GM21360 (cell line): ENCODE data around the gene IL20.
"Not testable (repeated sequence)": the region's sequence is repeated elsewhere in the genome, so short reads cannot be mapped to it uniquely, and the experiment has no call there.

Experiments
- ATAC-seq: cut with Tn5 transposase; IDR thresholded peaks from one replicate; pipeline ENCODE4 v1.9.1; 2021; ENCODE audit warnings: mild to moderate bottlenecking, moderate library complexity; ENCODE audit not compliant: unreplicated experiment

The IL20 gene

GRCh38 chr1:206841609-206842323 lies 23.7 kb upstream of the IL20 start:
- ATAC-seq: no peak

- no peak for ATAC-seq
These were observed 22.6 kb upstream of the IL20 start for GRCh38 chr1:206842854-206843253.

- no peak for ATAC-seq
These were observed 21.8 kb upstream of the IL20 start for GRCh38 chr1:206843626-206844025.

- ATAC-seq: no peak
These were observed 18.9 kb upstream of the IL20 start for GRCh38 chr1:206846487-206846886.

GRCh38 chr1:206847337-206847834 lies 18.0 kb upstream of the IL20 start:
- no peak for ATAC-seq

- no peak for ATAC-seq
These were observed 17.5 kb upstream of the IL20 start for GRCh38 chr1:206847946-206848345.

GRCh38 chr1:206850401-206850800 lies 15.0 kb upstream of the IL20 start:
- ATAC-seq: no peak

GRCh38 chr1:206851341-206852010 lies 13.9 kb upstream of the IL20 start:
- no peak for ATAC-seq

- ATAC-seq: not testable (repeated sequence)
These were observed 12.8 kb upstream of the IL20 start for GRCh38 chr1:206852662-206853061.

GRCh38 chr1:206853696-206854095 lies 11.7 kb upstream of the IL20 start:
- ATAC-seq: not testable (repeated sequence)

GRCh38 chr1:206854401-206855129 lies 10.9 kb upstream of the IL20 start:
- ATAC-seq: no peak

GRCh38 chr1:206855859-206856258 lies 9.6 kb upstream of the IL20 start:
- no peak for ATAC-seq

GRCh38 chr1:206856674-206857464 lies 8.6 kb upstream of the IL20 start:
- ATAC-seq: no peak

- no peak for ATAC-seq
These were observed 6.3 kb upstream of the IL20 start for GRCh38 chr1:206859082-206859521.

GRCh38 chr1:206860165-206860564 lies 5.3 kb upstream of the IL20 start:
- no peak for ATAC-seq

- ATAC-seq: no peak
These were observed 2.2 kb upstream of the IL20 start for GRCh38 chr1:206863266-206863665.

- no peak for ATAC-seq
These were observed 639 bp downstream of the IL20 start for GRCh38 chr1:206866062-206866461.

GRCh38 chr1:206867239-206867638 lies 1.8 kb downstream of the IL20 start:
- ATAC-seq: no peak

GRCh38 chr1:206867716-206868115 lies 2.3 kb downstream of the IL20 start:
- no peak for ATAC-seq

- no peak for ATAC-seq
These were observed 2.8 kb downstream of the IL20 start for GRCh38 chr1:206868264-206868663.

GRCh38 chr1:206872139-206872538 lies 6.7 kb downstream of the IL20 start:
- ATAC-seq: no peak
